HCT116 (cell line): ENCODE results near the gene OLFML1. TPM values are rescaled to one million over a fixed set of nuclear protein-coding genes. Genes with fewer than 3 reads are reported as not detected.

ENCODE experiments used
- ATAC-seq: fragments of 200-7000 bp; cut with Tn5 transposase; 2 replicates; pipeline ENCODE4 v1.9.1; 2020; ENCODE audit warnings: mild to moderate bottlenecking, moderate library complexity
- BruUV-seq: library from RNA; stranded (reverse); fragments of 400-500 nt; replicated peaks from 2 replicates; lab custom pipeline; 2021; lab: Mats Ljungman, UMichigan
- CTCF ChIA-PET: fragments of 300-600 bp; sonication (Branson Sonifier 250); formaldehyde crosslinking; loops from one replicate; lab custom pipeline; 2021; ENCODE audit warnings: antibody characterized with exemption; lab: Charles Lee
- POLR2A ChIA-PET: fragments of 300-600, 350-600 bp; sonication (Branson Sonifier 250); formaldehyde crosslinking; loops from one replicate; lab custom pipeline; 2021; ENCODE audit warnings: antibody characterized with exemption; lab: Charles Lee
- RAD21 ChIA-PET, 2 experiments: fragments of 300-600 bp; sonication (Branson Sonifier 250); formaldehyde crosslinking; loops; one replicate each; lab custom pipeline; 2023; ENCODE audit warnings: low total read pairs in 2 of 2; ENCODE audit not compliant: uncharacterized antibody in 2 of 2, unreplicated experiment in 2 of 2, low non-redundant PET in 1 of 2; lab: Charles Lee
- DNase-seq: peaks from one replicate; pipeline ENCODE4 v3.0.0-alpha.2; 2010; ENCODE audit warnings: low read depth, low spot score
- H2AFZ ChIP-seq: fragments of 200-600 bp; shearing (Covaris generic), sonication (generic); 2 replicates; pipeline ENCODE4 v1.6.1; 2017; ENCODE audit warnings: low read depth, mixed run types, mixed read lengths, antibody characterized with exemption, low read length; ENCODE audit not compliant: poor library complexity, severe bottlenecking
- H3K27ac ChIP-seq: 2 replicates; pipeline ENCODE4 v1.5.1; 2012; ENCODE audit warnings: low read depth, low read length
- H3K27me3 ChIP-seq: fragments of 200-600 bp; sonication (generic); 2 replicates; pipeline ENCODE4 v1.6.1; 2016; ENCODE audit warnings: mixed run types, low read length, mixed read lengths; ENCODE audit not compliant: insufficient read depth
- H3K36me3 ChIP-seq, 2 experiments: fragments of 200-500 bp in 1 of 2; fragments of 200-600 bp in 1 of 2; sonication (Bioruptor generic) in 1 of 2; sonication (generic) in 1 of 2; 2 replicates each; pipeline versions ENCODE4 v1.5.1 to v1.6.1; 2014 to 2016; ENCODE audit warnings: low read length in 2 of 2, inconsistent platforms in 1 of 2, mixed read lengths in 1 of 2, mixed run types in 1 of 2; ENCODE audit not compliant: insufficient read depth in 2 of 2, control insufficient read depth in 1 of 2
- H3K4me1 ChIP-seq, 2 experiments: fragments of 200-600 bp in 1 of 2; sonication (generic) in 1 of 2; 2 replicates each; pipeline versions ENCODE4 v1.5.1 to v1.6.1; 2012 to 2017; ENCODE audit warnings: low read length in 2 of 2, inconsistent platforms in 1 of 2, mild to moderate bottlenecking in 1 of 2, mixed read lengths in 1 of 2, mixed run types in 1 of 2, moderate library complexity in 1 of 2; ENCODE audit not compliant: insufficient read depth in 2 of 2, control insufficient read depth in 1 of 2
- H3K4me2 ChIP-seq: fragments of 200-600 bp; sonication (generic); 2 replicates; pipeline ENCODE4 v1.6.1; 2017; ENCODE audit warnings: mixed run types, low read length, mixed read lengths
- H3K4me3 ChIP-seq, 2 experiments: fragments of 200-600 bp in 1 of 2; sonication (generic) in 1 of 2; replicated peaks in 1 of 2; 2 replicates each; pipeline ENCODE4 v1.5.1; 2011 to 2016; ENCODE audit warnings: low read length in 2 of 2, control low read depth in 1 of 2, low read depth in 1 of 2, mild to moderate bottlenecking in 1 of 2, mixed read lengths in 1 of 2, mixed run types in 1 of 2
- H3K79me2 ChIP-seq: fragments of 200-600 bp; sonication (generic); 2 replicates; pipeline ENCODE4 v1.6.1; 2017; ENCODE audit warnings: mild to moderate bottlenecking, mixed run types, low read length, moderate library complexity, mixed read lengths; ENCODE audit not compliant: insufficient read depth
- H3K9ac ChIP-seq: fragments of 200-600 bp; sonication (generic); 2 replicates; pipeline ENCODE4 v1.6.1; 2016; ENCODE audit warnings: low read length, mixed read lengths
- H3K9me2 ChIP-seq: fragments of 200-600 bp; sonication (generic), shearing (Covaris generic); 2 replicates; pipeline ENCODE4 v1.6.1; 2017; ENCODE audit warnings: mixed run types, mild to moderate bottlenecking, moderate library complexity; ENCODE audit not compliant: insufficient read depth
- H3K9me3 ChIP-seq, 2 experiments: fragments of 200-500 bp in 1 of 2; fragments of 200-600 bp in 1 of 2; sonication (Bioruptor generic) in 1 of 2; sonication (generic) in 1 of 2; 2 replicates each; pipeline ENCODE4 v1.6.1; 2014 to 2017; ENCODE audit warnings: low read length in 2 of 2, mixed read lengths in 2 of 2, inconsistent platforms in 1 of 2, low read depth in 1 of 2, mild to moderate bottlenecking in 1 of 2, mixed run types in 1 of 2, moderate library complexity in 1 of 2; ENCODE audit not compliant: control insufficient read depth in 1 of 2, insufficient read depth in 1 of 2
- H4K20me1 ChIP-seq: fragments of 200-600 bp; sonication (generic), shearing (Covaris generic); 2 replicates; pipeline ENCODE4 v1.6.1; 2017; ENCODE audit warnings: mixed run types, mild to moderate bottlenecking, moderate library complexity; ENCODE audit not compliant: insufficient read depth
- FOSL1 ChIP-seq: IDR thresholded peaks from 2 replicates; pipeline ENCODE4 v1.6.1; 2012; ENCODE audit warnings: low read depth
- REST ChIP-seq: IDR thresholded peaks from 2 replicates; pipeline ENCODE4 v1.6.1; 2012; ENCODE audit warnings: low read depth
- SP1 ChIP-seq: IDR thresholded peaks from 2 replicates; pipeline ENCODE4 v1.6.1; 2012; ENCODE audit warnings: low read depth
- YY1 ChIP-seq: IDR thresholded peaks from 2 replicates; pipeline ENCODE4 v1.6.1; 2011; ENCODE audit warnings: low read length, low read depth, moderate library complexity, mild to moderate bottlenecking; ENCODE audit not compliant: insufficient replicate concordance; ENCODE audit errors: extremely low read depth
- intact Hi-C: fragments of 100-400 bp; cut with micrococcal nuclease; formaldehyde crosslinking; loops from 2 replicates; pipeline ENCODE4 v1.10.0; 2022
- total RNA-seq: library from RNA; stranded (reverse); gene quantifications from one replicate; pipeline ENCODE4 v1.2.1, GENCODE V29; 2021; ENCODE audit not compliant: unreplicated experiment

OLFML1 gene
- total RNA-seq, 1 experiment from 2014 or later, result not detected

DNA sequence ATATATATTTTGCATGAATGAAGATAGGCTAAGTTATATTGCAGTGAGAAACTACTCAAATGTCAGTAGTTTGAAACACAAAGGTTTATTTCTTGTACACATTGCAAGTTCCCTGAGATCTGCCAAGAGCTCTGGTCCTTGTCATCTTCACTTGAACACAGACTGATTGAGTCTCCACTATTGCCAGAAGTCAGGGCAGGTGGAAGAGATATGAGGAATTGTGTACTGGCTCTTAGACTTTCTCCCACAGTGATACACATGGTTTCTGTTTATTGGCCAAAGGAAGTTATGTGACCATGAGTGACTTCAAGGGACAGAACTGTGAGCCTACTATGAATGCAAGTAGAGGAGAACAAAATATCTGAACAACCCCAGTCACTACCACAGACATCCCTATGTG lies 72.7 kb downstream of the OLFML1 start:
- ChIA-PET RAD21 (no interaction called here), CTCF (no interaction called here)
- intact Hi-C loops, result loop anchor here (10.0 kb wide), 1 partner anchor 537 kb away; no protein-coding TSS in a partner anchor

More for the DNA sequence above, 72.7 kb downstream of the OLFML1 start:
- Histone ChIP-seq H3K4me1 (no peaks in the 10 kb centered on the region), H3K9me3 (no peaks in the 10 kb centered on the region), H3K36me3 (no peaks in the 10 kb centered on the region), H3K9me2 (no peaks in the 10 kb centered on the region), H4K20me1 (no peaks in the 10 kb centered on the region), H3K9ac (no peak overlapping the region), H3K27ac (no peak overlapping the region), H3K27me3 (no peaks in the 10 kb centered on the region), H3K79me2 (no peaks in the 10 kb centered on the region), H3K4me2 (no peak overlapping the region), H3K4me3 (no peak overlapping the region), H2AFZ (no peak overlapping the region)
- no TSS peak for BruUV-seq
- DNase-seq (no peak), ATAC-seq (no peak)
- TF ChIP-seq FOSL1, result no peak
- no peak for TF ChIP-seq YY1
- no peak for TF ChIP-seq REST
- no peak for TF ChIP-seq SP1
- POLR2A ChIA-PET, result no interaction called here
